Adrenal gland (tissue), 5 donors: ENCODE results near the gene PPP1R12A.

Experiments
- POLR2A ChIP-seq, 2 donors: fragments of 450-650 bp; IDR thresholded peaks; one replicate each; pipeline ENCODE4 v1.6.1; 2017; ENCODE audit warnings: antibody characterized with exemption in 2 of 2, mild to moderate bottlenecking in 2 of 2, moderate library complexity in 1 of 2
- TF ChIP-seq, protein P1 (sequence below), 6 experiments: fragments of 450-650 bp in 4 of 6; fragments of 200-600 bp in 2 of 6; sonication (generic) in 1 of 6; IDR thresholded peaks; 1 replicate in 5 of 6; 2 replicates in 1 of 6; pipeline versions ENCODE4 v1.5.1 to v1.8.0; 2016 to 2021; ENCODE audit warnings: antibody characterized with exemption in 6 of 6, mild to moderate bottlenecking in 2 of 6, moderate library complexity in 1 of 6
- donor health status: DM: no; HTN: no; CAD: no.

DNA sequence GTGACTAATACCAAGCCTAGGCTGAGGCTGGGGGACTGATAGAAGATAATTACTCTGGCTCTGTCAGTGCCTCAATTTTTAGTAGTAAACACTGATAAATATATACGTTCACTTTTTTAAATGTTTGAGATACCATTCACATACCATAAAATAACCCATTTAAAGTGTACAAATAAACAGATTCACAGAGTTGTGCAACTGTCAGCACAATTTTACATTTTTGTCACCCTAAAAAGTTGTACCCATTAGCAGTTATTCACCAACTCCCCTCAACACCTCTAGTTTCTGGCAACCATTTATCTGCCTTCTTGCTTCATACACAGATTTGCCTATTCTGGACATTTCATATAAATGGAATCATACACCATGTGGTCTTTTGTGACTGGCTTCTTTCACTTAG is 15.1 kb downstream of the PPP1R12A start:
- no peak for TF ChIP-seq POLR2A (IDR thresholded peaks at IDR 0.05)
- TF ChIP-seq, protein P1, sequence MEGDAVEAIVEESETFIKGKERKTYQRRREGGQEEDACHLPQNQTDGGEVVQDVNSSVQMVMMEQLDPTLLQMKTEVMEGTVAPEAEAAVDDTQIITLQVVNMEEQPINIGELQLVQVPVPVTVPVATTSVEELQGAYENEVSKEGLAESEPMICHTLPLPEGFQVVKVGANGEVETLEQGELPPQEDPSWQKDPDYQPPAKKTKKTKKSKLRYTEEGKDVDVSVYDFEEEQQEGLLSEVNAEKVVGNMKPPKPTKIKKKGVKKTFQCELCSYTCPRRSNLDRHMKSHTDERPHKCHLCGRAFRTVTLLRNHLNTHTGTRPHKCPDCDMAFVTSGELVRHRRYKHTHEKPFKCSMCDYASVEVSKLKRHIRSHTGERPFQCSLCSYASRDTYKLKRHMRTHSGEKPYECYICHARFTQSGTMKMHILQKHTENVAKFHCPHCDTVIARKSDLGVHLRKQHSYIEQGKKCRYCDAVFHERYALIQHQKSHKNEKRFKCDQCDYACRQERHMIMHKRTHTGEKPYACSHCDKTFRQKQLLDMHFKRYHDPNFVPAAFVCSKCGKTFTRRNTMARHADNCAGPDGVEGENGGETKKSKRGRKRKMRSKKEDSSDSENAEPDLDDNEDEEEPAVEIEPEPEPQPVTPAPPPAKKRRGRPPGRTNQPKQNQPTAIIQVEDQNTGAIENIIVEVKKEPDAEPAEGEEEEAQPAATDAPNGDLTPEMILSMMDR (IDR thresholded peaks at IDR 0.05), result no peak
